ENCODE measurements around the gene RUVBL1. TPM values are rescaled to one million over a fixed set of nuclear protein-coding genes. Genes with fewer than 3 reads are reported as not detected.

The RUVBL1 gene
- total and polyA plus RNA-seq, 2 of the 4 experiments (the other 2 are of a cell fraction): 68.7 to 83.3 TPM

- intact Hi-C loops (cut with micrococcal nuclease): no loop called here
- H3K36me3 ChIP-seq (ENCODE audit: control insufficient read depth, insufficient read depth, low read length): peaks cover 1% of the 10 kb centered on the region
- no peak overlapping the region for H3K27ac ChIP-seq (ENCODE audit: insufficient read depth, low read length)
- POLR2A ChIA-PET (ENCODE audit: unreplicated experiment): no interaction called here
- H3K56ac ChIP-seq (ENCODE audit: extremely low read depth, insufficient read depth, low read length): no peak overlapping the region
- 0 out of 2 replicates have a peak, but pooled peaks cover 2% of the 10 kb centered on the region for H3K9me1 ChIP-seq (ENCODE audit: insufficient read depth, low read length)
- H2BK20ac ChIP-seq (ENCODE audit: low read depth, low read length): no peak overlapping the region
- BruUV-seq (replicated peaks): no TSS peak
- no peak overlapping the region for H2BK15ac ChIP-seq (ENCODE audit: low read depth, low read length)
- H3K4me2 ChIP-seq (ENCODE audit: low read depth, low read length): no peak overlapping the region
- H4K91ac ChIP-seq (ENCODE audit: insufficient read depth, low read depth, low read length): no peak overlapping the region
- CTCF ChIA-PET: interaction anchor here (1.5 kb wide), 1 partner anchor 10 kb away, joined by 4 read pairs; no protein-coding TSS in a partner anchor
- H4K8ac ChIP-seq (ENCODE audit: low read depth in 2 of 2, low read length in 2 of 2): no peak overlapping the region
- TF ChIP-seq RAD21 (IDR thresholded peaks at IDR 0.05; ENCODE audit: low read length): no peak
- TF ChIP-seq FOS (IDR thresholded peaks at IDR 0.05; ENCODE audit: low read depth, low read length): no peak
- no peak for TF ChIP-seq CEBPB (IDR thresholded peaks at IDR 0.05; ENCODE audit: low read depth, low read length)
- TF ChIP-seq BHLHE40 (IDR thresholded peaks at IDR 0.05; ENCODE audit: low read depth, low read length): no peak
- TF ChIP-seq USF2 (IDR thresholded peaks at IDR 0.05; ENCODE audit: low read depth, low read length): no peak
- TF ChIP-seq MAFK (IDR thresholded peaks at IDR 0.05; ENCODE audit: low read depth, low read length): no peak
- no peak for TF ChIP-seq ELK1 (IDR thresholded peaks at IDR 0.05; ENCODE audit: borderline replicate concordance, low read depth, low read length)
- no peak for TF ChIP-seq SMC3 (IDR thresholded peaks at IDR 0.05; ENCODE audit: low read depth, low read length)
- no peak for TF ChIP-seq NFE2L2 (IDR thresholded peaks at IDR 0.05; ENCODE audit: low read depth, low read length)
- TF ChIP-seq RFX5 (IDR thresholded peaks at IDR 0.05; ENCODE audit: low read depth, low read length): no peak
- no peak for TF ChIP-seq CHD1 (IDR thresholded peaks at IDR 0.05; ENCODE audit: low read depth, low read length)
- no peak for TF ChIP-seq POLR2A (IDR thresholded peaks at IDR 0.05; ENCODE audit: low read depth, low read length)
- no peak for TF ChIP-seq RCOR1 (IDR thresholded peaks at IDR 0.05; ENCODE audit: insufficient replicate concordance, low read length)
- TF ChIP-seq MAZ (IDR thresholded peaks at IDR 0.05; ENCODE audit: borderline replicate concordance, low read depth, low read length): no peak
- no peak for TF ChIP-seq CTCF (conservative IDR thresholded peaks at IDR 0.05; ENCODE audit: low read depth, low read length)
- TF ChIP-seq MXI1 (IDR thresholded peaks at IDR 0.05; ENCODE audit: borderline replicate concordance, low read depth, low read length): no peak
- no peak overlapping the region for H2AK5ac ChIP-seq (ENCODE audit: low read depth, low read length)
- H2AK9ac ChIP-seq (replicated peaks; ENCODE audit: low read depth, low read length, poor library complexity): no peak overlapping the region
- in situ Hi-C loops (cut with MboI; ENCODE audit: low sequenced_read_pairs): no loop called here
- no peak overlapping the region for H3K9ac ChIP-seq (ENCODE audit: low read depth, low read length)
- no peak overlapping the region for H3K4ac ChIP-seq (ENCODE audit: low read depth, low read length)
- no peak overlapping the region for H3K18ac ChIP-seq (ENCODE audit: low read depth, low read length)
- H3K14ac ChIP-seq (replicated peaks; ENCODE audit: low read depth, low read length): no peak overlapping the region
- H3K23ac ChIP-seq (ENCODE audit: low read depth, low read length): no peak overlapping the region
- peaks cover 18 to 31% of the 10 kb centered on the region in 2 experiments for H3K79me1 ChIP-seq (ENCODE audit: low read depth in 1 of 2, low read length in 2 of 2)
- no peak overlapping the region for H4K5ac ChIP-seq (ENCODE audit: low read depth, low read length)
- H3K9me3 ChIP-seq (ENCODE audit: control insufficient read depth, insufficient read depth, low read length): peaks cover 2% of the 10 kb centered on the region; the same call in 1 of the 2 replicates
- H2AFZ ChIP-seq (replicated peaks; ENCODE audit: low read length, poor library complexity): no peak overlapping the region
- H3K27me3 ChIP-seq (ENCODE audit: control insufficient read depth, insufficient read depth, low read length): no peaks in the 10 kb centered on the region
- no CpG with 5 or more reads among the region's 5 CpGs for WGBS, 2 experiments (ENCODE audit: extremely low coverage in 2 of 2, insufficient read length in 1 of 2)
- H2BK5ac ChIP-seq (ENCODE audit: low read depth, low read length, poor library complexity, severe bottlenecking): no peak overlapping the region
- no peaks in the 10 kb centered on the region for H3K4me1 ChIP-seq (ENCODE audit: control insufficient read depth, insufficient read depth, low read length)
- no peaks in the 10 kb centered on the region for H4K20me1 ChIP-seq (ENCODE audit: insufficient read depth, low read length)
- no peak for DNase-seq
- no peak overlapping the region for H3K4me3 ChIP-seq (ENCODE audit: insufficient read depth, low read depth, low read length)
- dilution Hi-C loops (cut with HindIII; ENCODE audit: low sequenced_read_pairs, unreplicated experiment): no loop called here
- no peak overlapping the region for H2BK120ac ChIP-seq (ENCODE audit: low read depth, low read length)
- ATAC-seq (ENCODE audit: low read depth): no peak
Observed at GRCh38 chr3:128160661-128161060, 37.0 kb upstream of the RUVBL1 start.

All from IMR-90 (cell line).